Measurements from ENCODE around the gene SMIM32. TPM values are rescaled to one million over a fixed set of nuclear protein-coding genes. Genes with fewer than 3 reads are reported as not detected.
A peak's percentile ranks its signal among the peaks of the same experiment; 100 is the strongest.

The SMIM32 gene
- total and polyA plus RNA-seq, 2 donors (not counting 1 experiment from before 2014, with no cell fraction given), result not detected

GRCh38 chr5:136192015-136192525, 892 bp downstream of the SMIM32 start:
- peak overlapping the region in 2 of 4 experiments; percentile 10 to 20 for H3K4me3 ChIP-seq (replicated peaks in 1 of 4; ENCODE audit: control extremely low read depth in 1 of 4, insufficient read depth in 1 of 4, low read depth in 3 of 4, low read length in 4 of 4)
- H3K4me1 ChIP-seq (ENCODE audit: control insufficient read depth, extremely low read depth, insufficient read depth, low read length), result no peaks in the 10 kb centered on the region
- H3K27me3 ChIP-seq (ENCODE audit: control insufficient read depth, insufficient read depth, low read length), result peaks cover 37% of the 10 kb centered on the region
- no peak overlapping the region for H3K9ac ChIP-seq (ENCODE audit: insufficient read depth, low read length)
- no peaks in the 10 kb centered on the region for H3K36me3 ChIP-seq (ENCODE audit: control insufficient read depth, insufficient read depth, low read length)
- no peaks in the 10 kb centered on the region for H3K9me3 ChIP-seq (ENCODE audit: control insufficient read depth, insufficient read depth, low read depth, low read length)
- no peaks in the 10 kb centered on the region for H3K79me2 ChIP-seq (ENCODE audit: control insufficient read depth, insufficient read depth, low read length)
- peak overlapping the region; percentile 25 for H3K4me2 ChIP-seq (ENCODE audit: extremely low read depth, insufficient read depth, low read length)
- H3K27ac ChIP-seq (ENCODE audit: insufficient read depth, low read length), result no peak overlapping the region
- H2AFZ ChIP-seq (ENCODE audit: low read length), result no peak overlapping the region
- TF ChIP-seq CTCF (conservative IDR thresholded peaks at IDR 0.05 in 1 of 2, IDR thresholded peaks at IDR 0.05 in 1 of 2; ENCODE audit: low read depth in 1 of 2, low read length in 2 of 2), result no peak
- no peak for TF ChIP-seq EZH2 (IDR thresholded peaks at IDR 0.05; ENCODE audit: low read length, missing control alignments)
- DNase-seq (ENCODE audit: low read depth in 2 of 2), result peak in 1 of 2 donors; percentile 16
- no peaks in the 10 kb centered on the region for H4K20me1 ChIP-seq (ENCODE audit: control insufficient read depth, extremely low read depth, insufficient read depth, low read length)

GRCh38 chr5:136191304-136192014, 1.5 kb downstream of the SMIM32 start:
- no peak overlapping the region for H3K27ac ChIP-seq (ENCODE audit: insufficient read depth, low read length)
- no peaks in the 10 kb centered on the region for H4K20me1 ChIP-seq (ENCODE audit: control insufficient read depth, extremely low read depth, insufficient read depth, low read length)
- peak overlapping the region in 1 of 4 experiments; percentile 20 for H3K4me3 ChIP-seq (replicated peaks in 1 of 4; ENCODE audit: control extremely low read depth in 1 of 4, insufficient read depth in 1 of 4, low read depth in 3 of 4, low read length in 4 of 4)
- no peak for TF ChIP-seq CTCF (conservative IDR thresholded peaks at IDR 0.05 in 1 of 2, IDR thresholded peaks at IDR 0.05 in 1 of 2; ENCODE audit: low read depth in 1 of 2, low read length in 2 of 2)
- TF ChIP-seq EZH2 (IDR thresholded peaks at IDR 0.05; ENCODE audit: low read length, missing control alignments), result peak; percentile 97
- H3K79me2 ChIP-seq (ENCODE audit: control insufficient read depth, insufficient read depth, low read length), result no peaks in the 10 kb centered on the region
- H3K9ac ChIP-seq (ENCODE audit: insufficient read depth, low read length), result no peak overlapping the region
- peak; percentile 27 to 54 for DNase-seq (ENCODE audit: low read depth in 2 of 2)
- peaks cover 37% of the 10 kb centered on the region for H3K27me3 ChIP-seq (ENCODE audit: control insufficient read depth, insufficient read depth, low read length)
- no peak overlapping the region for H2AFZ ChIP-seq (ENCODE audit: low read length)
- H3K36me3 ChIP-seq (ENCODE audit: control insufficient read depth, insufficient read depth, low read length), result no peaks in the 10 kb centered on the region
- H3K4me1 ChIP-seq (ENCODE audit: control insufficient read depth, extremely low read depth, insufficient read depth, low read length), result no peaks in the 10 kb centered on the region
- H3K4me2 ChIP-seq (ENCODE audit: extremely low read depth, insufficient read depth, low read length), result no peak overlapping the region
- H3K9me3 ChIP-seq (ENCODE audit: control insufficient read depth, insufficient read depth, low read depth, low read length), result no peaks in the 10 kb centered on the region

- no peaks in the 10 kb centered on the region for H4K20me1 ChIP-seq (ENCODE audit: control insufficient read depth, extremely low read depth, insufficient read depth, low read length)
- H3K9me3 ChIP-seq (ENCODE audit: control insufficient read depth, insufficient read depth, low read depth, low read length), result no peaks in the 10 kb centered on the region
- H3K27me3 ChIP-seq (ENCODE audit: control insufficient read depth, insufficient read depth, low read length), result peaks cover 37% of the 10 kb centered on the region
- TF ChIP-seq CTCF (conservative IDR thresholded peaks at IDR 0.05 in 1 of 2, IDR thresholded peaks at IDR 0.05 in 1 of 2; ENCODE audit: low read depth in 1 of 2, low read length in 2 of 2), result no peak
- TF ChIP-seq EZH2 (IDR thresholded peaks at IDR 0.05; ENCODE audit: low read length, missing control alignments), result no peak
- H2AFZ ChIP-seq (ENCODE audit: low read length), result no peak overlapping the region
- no peak for DNase-seq (ENCODE audit: low read depth in 2 of 2)
- no peak overlapping the region for H3K4me3 ChIP-seq (replicated peaks in 1 of 4; ENCODE audit: control extremely low read depth in 1 of 4, insufficient read depth in 1 of 4, low read depth in 3 of 4, low read length in 4 of 4)
- no peaks in the 10 kb centered on the region for H3K36me3 ChIP-seq (ENCODE audit: control insufficient read depth, insufficient read depth, low read length)
- no peaks in the 10 kb centered on the region for H3K4me1 ChIP-seq (ENCODE audit: control insufficient read depth, extremely low read depth, insufficient read depth, low read length)
- H3K4me2 ChIP-seq (ENCODE audit: extremely low read depth, insufficient read depth, low read length), result no peak overlapping the region
- H3K79me2 ChIP-seq (ENCODE audit: control insufficient read depth, insufficient read depth, low read length), result no peaks in the 10 kb centered on the region
- no peak overlapping the region for H3K9ac ChIP-seq (ENCODE audit: insufficient read depth, low read length)
- no peak overlapping the region for H3K27ac ChIP-seq (ENCODE audit: insufficient read depth, low read length)
Measured at GRCh38 chr5:136190904-136191303, 2.1 kb downstream of the SMIM32 start.

Data from fibroblast of lung (primary cell).